CD4-positive, alpha-beta T cell treated with Interleukin-12 subunit alpha and Interleukin-12 subunit beta, for 1 hour (primary cell): ENCODE data around the gene SEC22C.

Experiments used
- DNase-seq: peaks from one replicate; pipeline ENCODE4 v3.0.0-alpha.2; 2020

Gene SEC22C

GRCh38 chr3:42533161-42533897, 48.4 kb downstream of the SEC22C start:
- DNase-seq, result no peak

GRCh38 chr3:42532229-42532628, 49.5 kb downstream of the SEC22C start:
- no peak for DNase-seq

- no peak for DNase-seq
Measured at GRCh38 chr3:42531470-42531869, 50.3 kb downstream of the SEC22C start.

DNA sequence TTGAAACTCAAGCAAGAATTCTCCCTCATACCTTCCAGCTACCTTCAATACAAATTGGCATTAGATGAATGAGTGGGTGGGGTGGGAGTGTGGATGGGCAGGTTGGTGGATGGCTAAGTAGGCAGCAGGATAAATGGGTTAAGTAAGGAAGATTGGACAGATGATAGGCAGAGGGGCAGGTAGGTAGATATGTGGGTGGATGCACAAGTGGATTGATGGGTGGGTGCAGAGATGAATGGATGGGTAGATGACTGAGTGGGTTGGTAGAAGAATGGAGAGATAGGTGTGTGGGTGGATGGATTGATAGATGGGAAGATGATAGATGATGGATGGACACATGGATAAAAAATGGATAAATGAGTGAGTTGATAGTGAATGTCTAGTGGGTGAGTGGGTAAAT, 51.7 kb downstream of the SEC22C start:
- DNase-seq, result no peak

DNA sequence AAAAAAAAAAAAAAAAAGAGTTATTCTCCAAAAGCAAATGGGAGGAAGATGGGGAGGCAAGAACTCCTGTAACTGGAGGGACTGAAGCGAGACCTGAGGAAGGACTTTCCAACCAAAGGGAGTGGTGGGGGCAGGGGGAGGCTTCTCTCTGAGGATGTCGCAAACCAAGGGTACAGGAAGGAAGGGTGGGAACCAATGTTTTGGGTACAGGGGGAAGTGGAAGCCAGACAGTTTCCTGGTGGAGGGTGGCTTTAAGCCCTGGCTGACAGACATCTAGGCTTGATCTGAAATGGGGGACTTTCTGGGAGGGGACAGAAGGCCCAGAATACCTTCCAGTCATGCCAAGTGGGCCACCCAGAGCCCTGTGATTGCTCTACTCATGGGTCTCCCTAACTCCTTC, 52.3 kb downstream of the SEC22C start:
- peak; percentile 55 for DNase-seq

- no peak for DNase-seq
Measured at GRCh38 chr3:42527368-42527917, 54.3 kb downstream of the SEC22C start.

DNA sequence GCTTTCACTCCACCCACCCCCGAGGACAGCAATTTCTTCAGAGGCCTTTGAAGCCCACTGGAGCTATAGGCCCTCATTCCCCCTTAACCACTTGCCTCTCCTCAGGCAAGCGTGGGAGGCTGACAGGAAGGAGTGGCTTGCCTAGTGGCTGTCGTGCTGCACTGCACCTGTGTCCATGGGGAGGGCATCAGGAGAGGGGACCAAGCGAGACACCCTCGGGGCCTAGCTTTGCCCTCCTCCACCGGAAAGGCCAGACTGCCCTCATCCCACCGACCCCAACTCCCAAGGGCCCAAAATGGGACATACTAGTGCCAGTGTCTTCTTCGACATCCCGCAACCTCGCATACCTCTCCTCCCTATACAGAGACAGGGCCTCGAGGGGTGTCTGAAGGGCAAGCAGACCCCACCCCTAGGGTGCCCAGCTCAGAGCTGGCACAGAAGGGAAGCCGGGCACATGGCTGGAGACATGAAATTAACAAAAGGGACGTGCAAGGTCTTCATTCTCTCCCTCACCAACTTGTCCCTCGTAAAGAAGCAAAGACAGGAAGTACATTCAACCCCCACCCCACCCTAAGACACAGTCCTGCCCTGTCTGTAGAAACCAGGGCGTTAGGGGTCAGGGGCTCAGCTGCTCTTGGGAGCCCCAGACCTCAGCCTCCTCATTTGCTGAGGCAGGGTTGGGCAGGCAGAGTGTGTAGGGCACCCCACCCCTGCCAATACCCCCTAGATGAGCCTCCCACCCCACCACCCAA, 55.0 kb downstream of the SEC22C start:
- peak; percentile 57 for DNase-seq

DNA sequence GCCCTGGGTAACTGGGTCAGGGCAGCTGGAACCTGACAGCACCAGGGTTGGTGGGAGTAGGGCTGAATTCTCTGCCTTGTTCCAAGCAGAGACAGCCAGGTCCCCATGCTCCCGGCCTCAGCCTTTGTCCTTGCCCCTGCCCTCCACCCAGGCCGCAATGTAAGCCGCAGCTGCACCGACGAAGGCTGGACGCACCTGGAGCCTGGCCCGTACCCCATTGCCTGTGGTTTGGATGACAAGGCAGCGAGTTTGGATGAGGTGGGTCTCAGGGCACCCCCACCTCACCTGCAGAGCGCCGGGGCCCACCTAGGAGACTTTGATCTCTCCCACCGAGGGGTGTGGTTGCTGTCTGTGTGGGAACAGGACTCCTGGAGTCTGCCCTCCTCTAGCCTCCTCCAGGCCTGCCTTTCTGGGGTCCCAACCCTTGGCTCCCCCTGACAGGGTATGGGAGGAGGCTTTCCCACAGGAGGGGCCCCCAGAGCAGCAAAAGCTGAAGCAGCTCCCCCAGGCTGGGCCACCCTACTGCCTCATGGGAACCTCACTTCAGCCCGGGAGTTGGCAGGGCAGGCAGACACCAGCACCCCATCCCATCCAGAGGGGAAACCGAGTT, 55.9 kb downstream of the SEC22C start:
- DNase-seq, result no peak

DNA sequence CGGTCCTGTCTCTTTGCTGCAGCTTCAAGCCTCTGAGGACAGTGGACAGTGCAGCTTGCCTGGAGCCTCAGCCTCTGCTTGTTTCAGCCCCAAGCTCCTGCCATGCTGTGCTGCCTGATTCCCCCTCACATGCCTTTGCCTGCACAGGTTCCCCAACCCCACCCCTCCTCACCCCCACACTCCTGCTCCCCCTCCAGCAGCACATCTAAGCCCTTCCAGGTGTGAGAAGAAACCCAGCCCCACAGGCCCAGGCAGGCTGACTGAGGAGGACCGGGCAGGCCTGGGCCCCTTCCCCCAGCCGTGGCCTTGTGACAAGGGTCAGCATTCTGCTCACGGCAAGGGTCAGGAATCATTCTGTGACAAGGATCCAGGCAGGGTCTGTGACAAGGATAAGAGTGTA, 56.6 kb downstream of the SEC22C start:
- DNase-seq, result no peak

- no peak for DNase-seq
Measured at GRCh38 chr3:42524751-42525150, 57.0 kb downstream of the SEC22C start.

GRCh38 chr3:42520906-42521305, 60.9 kb downstream of the SEC22C start:
- DNase-seq, result no peak

DNA sequence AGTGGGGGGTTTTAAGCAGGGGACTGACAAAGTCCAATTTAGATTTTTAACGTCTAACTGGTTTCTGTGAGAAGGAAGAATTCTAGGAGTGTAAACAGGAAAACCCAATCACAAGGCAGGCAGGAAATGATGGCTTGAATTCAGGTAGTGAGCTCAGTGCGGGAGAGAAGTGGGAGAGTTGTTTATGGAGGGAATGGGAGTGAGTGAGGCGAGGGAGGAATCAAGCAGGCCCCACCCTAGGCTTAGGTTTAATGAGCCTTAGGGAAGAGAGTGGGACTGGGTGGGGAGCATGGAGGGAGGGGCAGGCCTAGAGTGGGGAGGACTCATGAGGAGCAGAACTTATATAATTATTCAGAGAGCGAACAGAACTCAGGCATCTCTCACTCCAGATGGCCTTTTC, 61.4 kb downstream of the SEC22C start:
- no peak for DNase-seq

GRCh38 chr3:42519568-42519962, 62.2 kb downstream of the SEC22C start:
- no peak for DNase-seq

DNA sequence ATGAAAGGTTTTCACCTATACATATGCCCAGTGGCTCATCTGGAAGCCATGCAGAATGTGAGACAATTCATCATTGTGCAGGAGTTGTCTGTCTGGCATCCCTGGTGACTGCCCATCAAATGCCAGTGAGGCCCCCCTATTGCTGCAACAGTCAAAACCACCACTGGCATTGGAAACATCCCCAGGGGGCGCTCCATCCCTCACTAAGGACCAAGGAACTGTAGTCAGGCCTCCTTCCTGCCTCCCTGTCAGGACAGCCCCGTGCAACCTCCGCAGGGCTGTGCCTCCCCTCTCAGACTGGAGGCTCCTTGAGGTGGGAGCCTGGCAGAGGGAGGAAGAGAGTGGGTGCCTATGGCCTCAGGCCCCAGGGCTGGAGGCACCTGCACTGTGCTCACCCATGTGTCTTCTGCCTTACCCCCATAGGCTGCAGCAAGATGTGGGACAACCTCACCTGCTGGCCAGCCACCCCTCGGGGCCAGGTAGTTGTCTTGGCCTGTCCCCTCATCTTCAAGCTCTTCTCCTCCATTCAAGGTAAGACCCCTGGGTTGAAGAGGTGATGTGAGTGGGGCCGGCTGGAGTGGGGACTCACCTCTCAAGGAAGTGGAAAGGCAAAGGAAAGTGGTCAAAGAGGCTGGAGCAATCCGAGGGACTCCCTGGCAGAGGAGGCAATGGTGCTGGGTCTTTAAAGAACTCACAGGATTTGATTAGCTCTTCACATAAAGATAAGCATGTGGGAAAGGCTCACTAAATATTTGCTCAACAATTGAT, 62.8 kb downstream of the SEC22C start:
- DNase-seq, result peak; percentile 68

- no peak for DNase-seq
Measured at GRCh38 chr3:42517117-42517516, 64.7 kb downstream of the SEC22C start.

DNA sequence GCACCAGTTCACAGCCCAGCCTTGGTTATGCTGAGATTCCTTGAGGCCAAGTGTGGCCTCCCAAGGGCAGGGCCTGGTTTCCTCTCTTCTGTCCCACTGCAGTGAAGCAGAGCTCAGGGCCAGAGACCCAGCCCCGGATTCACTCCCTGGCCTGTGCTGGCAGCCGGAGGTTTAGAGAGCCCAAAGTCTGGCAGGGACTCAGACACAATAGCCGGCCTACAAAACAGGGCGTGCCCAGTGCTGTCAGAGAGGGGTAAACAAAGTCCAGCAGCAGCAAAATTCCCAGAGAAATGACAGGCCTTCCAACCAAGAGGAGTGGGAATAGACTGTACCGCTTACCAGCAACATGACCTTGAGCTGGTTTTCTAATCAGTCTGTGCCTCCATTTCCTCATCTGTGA, 65.3 kb downstream of the SEC22C start:
- no peak for DNase-seq

DNA sequence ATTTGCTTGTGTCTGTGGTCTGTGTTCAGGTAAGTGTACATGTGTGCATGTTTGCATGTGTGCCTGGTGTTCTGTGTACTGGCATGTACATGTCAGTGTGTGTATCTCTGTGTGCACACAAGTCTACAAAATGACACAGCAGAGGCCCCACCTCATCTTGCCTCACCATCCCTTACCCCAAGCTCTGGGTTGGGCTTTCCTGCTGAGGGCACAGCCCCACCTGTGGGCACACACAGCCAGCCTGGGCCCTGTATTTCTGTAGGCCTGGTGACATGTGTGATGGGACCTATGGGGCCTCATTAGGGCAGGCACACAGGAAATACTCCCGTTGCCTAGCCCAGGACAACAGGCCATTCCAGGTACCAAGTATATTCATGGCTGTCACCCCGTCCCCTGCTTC, 65.8 kb downstream of the SEC22C start:
- no peak for DNase-seq

DNA sequence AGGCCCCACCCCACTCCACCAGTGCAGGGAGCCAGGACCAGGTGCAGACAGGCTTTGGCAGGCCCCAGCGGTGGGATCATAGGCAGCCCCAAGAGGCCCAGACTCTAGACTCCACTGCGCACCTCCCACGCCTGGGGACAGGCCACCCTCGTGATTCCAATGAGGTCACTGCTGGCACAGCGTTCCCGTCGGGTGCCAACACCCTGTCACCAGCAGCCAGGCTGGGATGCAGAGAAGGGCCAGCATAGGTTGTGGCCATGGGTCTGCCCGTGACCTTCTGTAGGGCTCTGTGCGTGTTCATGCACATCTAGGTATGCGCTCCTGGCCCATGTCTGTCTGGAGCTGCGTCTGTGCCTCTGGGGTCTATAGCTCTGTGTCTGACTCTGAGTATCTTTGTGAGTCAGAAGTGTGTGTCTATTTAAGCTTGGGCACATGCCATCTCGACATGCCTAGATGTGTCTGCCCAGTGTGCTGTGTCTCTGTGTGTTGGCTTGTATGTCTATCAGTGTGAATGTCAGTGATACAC, 66.3 kb downstream of the SEC22C start:
- DNase-seq, result no peak

GRCh38 chr3:42514876-42515275, 66.9 kb downstream of the SEC22C start:
- DNase-seq, result no peak

DNA sequence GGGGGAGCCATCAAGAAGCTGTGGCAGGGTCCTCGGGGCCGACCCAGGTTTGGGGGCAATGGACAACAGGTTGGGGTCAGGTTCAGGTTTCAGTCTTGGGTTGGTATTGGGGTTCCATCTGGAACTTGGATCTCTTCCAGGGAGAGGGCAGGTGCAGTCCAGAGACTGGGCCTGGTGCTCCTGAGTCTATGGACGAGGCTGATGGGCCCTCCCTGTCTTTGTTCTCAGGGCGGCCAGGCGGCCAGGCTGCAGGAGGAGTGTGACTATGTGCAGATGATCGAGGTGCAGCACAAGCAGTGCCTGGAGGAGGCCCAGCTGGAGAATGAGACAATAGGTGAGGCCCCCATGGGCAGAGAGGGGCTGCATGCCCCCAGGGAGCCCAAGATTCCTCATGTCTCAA, 68.2 kb downstream of the SEC22C start:
- no peak for DNase-seq

DNA sequence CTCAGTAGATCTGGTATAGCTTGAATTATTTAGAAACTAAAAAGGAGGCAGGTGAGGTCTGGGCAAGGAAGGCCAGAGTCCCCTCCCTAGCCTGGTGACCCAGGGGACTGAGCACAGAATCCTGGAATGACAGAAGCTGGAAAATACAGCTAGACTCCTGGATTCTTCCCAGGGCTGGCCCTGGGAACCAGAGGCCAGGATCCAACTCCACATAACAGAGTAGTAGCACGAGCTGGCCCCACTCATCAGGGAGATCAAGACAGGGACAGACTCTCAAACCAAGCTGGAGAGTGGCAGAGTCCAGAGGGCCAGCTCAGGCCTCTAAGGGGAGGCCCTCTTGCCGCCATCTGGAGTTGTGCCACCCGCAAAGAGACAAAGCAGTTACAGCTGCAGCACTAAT, 68.6 kb downstream of the SEC22C start:
- no peak for DNase-seq

GRCh38 chr3:42511736-42512135, 70.0 kb downstream of the SEC22C start:
- DNase-seq, result no peak

GRCh38 chr3:42511201-42511600, 70.6 kb downstream of the SEC22C start:
- no peak for DNase-seq
